ENCODE measurements around the gene HMCN2.

HMCN2 gene

DNA sequence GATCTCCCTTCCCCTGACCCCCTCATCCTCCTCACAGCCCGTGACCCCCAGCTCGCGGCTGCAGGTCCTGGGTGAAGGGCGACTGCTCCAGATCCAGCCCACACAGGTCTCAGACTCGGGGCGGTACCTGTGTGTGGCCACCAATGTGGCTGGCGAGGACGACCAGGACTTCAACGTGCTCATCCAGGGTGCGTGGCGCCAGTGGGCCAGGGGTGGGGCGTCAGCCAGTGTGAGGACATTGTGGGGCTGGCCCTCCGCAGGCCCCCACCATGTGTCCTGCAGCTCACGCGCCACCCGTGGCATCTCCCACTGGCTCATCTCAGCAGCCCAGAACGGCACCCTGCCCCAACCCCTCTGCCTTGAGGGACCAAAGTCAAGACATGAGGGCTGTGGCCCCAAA lies 112.1 kb downstream of the HMCN2 start:
- DNase-seq: no peak

DNA sequence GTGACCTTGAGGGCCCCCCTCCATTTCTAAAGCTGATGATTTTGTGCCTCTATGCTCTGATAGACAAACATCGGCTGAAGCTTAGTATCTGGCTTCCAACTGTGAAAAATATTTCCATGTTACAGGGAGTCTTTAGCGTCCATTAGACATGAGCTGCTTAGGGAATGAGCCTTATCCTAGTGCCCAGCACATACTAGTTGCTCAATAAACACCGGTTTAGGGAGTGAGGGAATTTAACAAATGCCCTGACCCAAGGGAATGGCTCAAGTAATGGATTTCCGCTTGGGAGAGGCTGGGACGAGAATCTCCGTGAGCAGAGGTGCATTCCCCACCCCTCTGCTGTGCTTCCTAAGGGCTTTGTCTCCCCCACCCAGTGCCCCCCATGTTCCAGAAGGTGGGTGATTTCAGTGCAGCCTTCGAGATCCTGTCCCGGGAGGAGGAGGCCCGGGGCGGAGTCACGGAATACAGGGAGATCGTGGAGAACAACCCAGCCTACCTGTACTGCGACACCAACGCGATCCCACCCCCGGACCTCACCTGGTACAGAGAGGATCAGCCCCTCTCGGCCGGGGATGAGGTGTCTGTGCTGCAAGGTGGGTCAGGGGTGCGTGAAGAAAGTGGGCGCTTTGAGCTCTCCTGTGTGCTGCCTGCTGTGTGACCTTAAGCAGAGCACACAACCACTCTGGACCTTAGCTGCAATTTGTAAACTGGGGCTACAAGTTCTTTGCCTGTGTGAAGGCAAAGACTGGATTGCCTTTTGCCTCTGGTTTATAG lies 113.5 kb downstream of the HMCN2 start:
- DNase-seq: no peak

DNA sequence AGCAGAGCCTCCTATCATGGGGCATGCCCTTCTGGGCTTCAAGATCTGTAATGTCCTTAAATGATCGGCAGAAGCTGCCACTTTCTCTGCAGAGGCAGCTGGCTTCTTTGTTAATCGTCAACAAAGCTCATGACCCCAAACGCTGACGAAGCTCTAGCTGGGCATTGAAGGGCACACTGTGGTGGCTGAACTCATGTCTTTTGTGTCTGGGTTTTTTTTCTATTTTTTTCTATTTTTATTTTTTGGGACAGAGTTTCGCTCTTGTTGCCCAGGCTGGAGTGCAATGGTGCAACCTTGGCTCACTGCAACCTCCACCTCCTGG lies 114.0 kb downstream of the HMCN2 start:
- DNase-seq: no peak

DNA sequence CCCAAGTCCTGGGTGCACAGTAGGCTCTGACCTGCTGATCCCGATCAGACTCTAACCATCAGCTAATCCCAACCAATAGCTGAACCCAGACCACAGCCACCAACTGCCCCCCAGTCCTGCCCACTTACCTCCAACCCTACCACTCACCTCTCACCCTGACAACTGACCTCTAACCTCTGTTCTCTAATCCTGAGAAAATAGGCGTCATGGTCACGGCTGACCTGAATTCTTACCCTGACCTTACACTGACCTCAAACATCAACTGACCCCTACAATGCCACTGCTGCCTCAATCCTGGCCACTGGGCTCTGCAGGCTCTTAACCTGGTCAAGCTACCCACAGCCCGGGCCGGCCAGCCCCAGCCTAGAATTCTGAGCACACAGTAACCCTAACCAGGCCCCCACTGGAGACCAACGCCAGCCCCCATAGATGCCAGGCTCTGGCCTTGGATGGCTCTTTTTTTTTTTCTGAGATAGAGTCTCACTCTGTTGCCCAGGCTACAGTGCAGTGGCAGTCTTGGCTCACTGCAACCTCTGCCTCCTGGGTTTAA lies 115.4 kb downstream of the HMCN2 start:
- no peak for DNase-seq

DNA sequence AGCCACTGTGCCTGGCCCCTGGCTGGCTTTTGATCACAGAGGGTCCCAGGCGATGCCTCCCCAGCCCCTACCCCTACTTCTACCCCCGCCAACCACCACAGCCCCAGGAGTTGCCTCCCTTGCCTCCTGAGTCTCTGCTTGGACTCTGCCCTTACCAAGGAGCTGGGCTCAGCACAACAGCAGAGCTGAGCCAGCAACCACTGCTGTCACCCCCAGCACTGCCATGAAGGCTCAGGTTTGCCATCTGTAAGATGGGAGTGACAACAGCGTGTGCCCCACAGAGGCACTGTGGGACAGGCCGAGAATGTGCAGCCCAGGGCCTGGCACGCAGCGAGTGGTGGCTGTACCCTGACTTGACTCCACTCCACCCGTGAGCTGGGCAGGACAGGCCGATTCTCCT lies 116.1 kb downstream of the HMCN2 start:
- no peak for DNase-seq

DNA sequence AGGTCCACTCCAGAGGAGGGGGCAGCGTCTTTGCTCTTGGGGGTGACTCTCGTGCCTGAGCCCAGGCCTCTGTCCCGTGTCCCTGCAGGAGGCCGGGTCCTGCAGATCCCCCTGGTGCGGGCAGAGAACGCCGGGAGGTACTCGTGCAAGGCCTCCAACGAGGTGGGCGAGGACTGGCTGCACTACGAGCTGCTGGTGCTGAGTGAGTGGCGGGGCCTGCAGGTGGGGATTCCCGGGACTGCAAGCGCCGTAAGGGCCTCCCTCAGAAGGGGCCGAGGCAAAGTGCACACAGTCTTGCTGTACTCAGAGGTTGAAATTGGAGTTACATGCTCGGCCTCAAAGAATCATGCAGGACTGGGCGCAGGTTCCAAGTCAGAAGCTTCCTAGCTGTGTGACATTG lies 116.5 kb downstream of the HMCN2 start:
- DNase-seq: no peak

DNA sequence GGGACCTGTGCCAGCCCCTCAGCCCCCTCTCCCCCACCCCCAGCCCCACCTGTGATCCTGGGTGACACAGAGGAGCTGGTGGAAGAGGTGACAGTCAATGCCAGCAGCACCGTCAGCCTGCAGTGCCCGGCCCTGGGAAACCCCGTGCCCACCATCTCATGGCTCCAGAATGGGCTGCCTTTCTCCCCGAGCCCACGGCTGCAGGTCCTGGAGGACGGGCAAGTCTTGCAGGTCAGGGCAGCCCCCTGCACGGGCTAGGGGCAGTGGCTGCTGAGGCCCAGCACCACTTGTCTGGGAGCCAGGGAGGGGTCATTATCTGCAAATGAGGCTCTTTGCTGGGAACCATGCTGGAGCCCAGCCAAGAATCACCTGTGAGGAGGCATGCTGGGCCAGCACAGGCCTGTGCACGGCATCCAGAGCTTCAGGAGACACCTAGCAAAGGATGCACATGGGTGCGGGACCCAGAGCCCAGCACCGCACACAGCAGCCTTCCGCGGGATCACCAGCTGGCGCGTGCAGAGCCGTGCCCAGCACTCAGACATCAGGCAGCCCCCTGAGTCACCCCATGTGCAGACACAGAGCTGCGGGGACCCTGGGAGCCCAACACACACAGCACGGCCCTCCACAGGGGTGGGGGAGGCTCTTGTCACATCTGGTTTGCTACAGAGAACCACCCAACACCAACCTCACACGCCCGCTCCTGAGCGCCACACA lies 117.2 kb downstream of the HMCN2 start:
- DNase-seq: no peak

DNA sequence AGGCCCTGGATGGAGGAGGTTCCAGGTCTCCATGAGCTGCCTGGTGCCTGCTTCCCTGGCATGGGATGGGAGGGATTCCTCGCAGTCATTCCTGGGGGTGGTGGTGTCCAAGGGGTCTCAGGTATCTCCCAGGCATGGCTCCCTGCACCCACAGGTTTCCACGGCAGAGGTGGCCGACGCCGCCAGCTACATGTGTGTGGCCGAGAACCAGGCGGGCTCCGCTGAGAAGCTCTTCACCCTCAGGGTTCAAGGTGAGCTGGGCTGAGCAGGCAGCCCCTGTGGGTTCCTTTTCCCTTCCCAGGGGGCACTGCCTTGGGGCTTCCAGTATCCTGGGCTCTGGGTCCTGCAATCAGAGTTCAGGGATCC lies 117.8 kb downstream of the HMCN2 start:
- DNase-seq: no peak

DNA sequence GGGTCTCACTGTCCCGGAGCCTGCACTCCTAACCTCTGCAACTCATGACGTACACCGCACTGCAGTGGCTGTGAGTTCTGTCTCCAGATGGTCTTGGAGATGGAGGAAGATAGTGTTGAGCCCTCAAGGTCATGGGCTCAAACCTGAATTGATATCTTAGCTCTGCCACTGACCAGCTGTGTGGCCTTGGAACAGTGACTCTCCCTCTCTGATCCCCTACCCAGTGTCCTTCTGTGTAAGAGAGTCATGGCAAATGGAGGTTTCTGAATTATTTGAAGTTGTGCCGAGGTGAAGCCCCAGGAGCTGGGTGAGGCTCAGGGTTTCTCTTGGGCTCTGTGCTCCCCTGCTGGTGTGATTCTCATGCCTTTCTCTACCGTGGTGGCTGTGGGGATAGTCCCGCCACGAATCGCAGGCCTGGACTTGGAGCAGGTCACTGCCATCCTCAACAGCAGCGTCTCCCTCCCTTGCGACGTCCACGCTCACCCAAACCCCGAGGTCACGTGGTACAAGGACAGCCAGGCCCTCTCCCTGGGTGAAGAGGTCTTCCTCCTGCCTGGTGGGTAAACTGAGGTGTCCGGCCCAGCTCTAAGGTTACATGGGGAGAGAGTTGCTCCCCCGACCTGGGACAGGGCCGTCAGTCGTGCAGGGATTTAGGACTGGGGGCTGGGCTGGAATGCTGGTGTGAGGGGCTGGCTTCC lies 118.6 kb downstream of the HMCN2 start:
- no peak for DNase-seq

DNA sequence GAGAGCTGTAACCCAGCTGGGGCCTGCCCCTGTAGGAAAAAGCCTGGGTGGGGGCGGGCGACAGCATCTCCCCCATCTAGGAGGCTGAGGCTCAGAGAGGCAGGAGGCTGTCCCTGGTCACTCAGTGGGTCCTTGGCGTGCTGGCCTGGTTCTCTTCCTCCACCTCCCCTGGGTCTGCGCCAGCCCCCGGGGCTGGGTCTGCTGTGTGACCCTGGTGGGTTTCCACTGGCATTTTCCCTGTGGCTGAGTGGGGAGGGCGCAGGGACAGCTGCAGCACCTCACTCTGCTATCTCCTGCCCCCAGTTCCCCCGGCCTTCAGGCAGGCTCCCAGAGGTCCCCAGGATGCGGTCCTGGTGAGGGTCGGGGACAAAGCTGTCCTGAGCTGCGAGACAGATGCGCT lies 119.7 kb downstream of the HMCN2 start:
- no peak for DNase-seq

DNA sequence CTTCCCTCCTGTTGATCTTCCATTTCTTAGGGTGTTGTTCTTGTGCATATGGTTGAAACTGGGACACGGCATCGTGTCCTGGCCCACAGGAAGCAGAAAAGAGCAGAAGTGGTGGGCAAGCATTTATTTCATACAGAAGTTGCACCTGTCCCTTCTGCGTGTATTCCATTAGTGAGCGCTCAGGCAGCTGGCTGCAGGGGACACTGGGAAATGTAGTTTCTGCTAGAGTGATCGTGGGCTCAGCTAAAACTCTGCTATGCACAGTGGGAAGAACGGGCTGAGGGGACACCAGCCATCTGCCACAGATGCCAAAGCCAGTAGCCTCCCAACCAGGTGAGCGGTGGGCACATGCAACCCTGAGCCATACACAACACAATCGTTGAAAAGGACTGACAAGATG lies 121.8 kb downstream of the HMCN2 start:
- DNase-seq: no peak

DNA sequence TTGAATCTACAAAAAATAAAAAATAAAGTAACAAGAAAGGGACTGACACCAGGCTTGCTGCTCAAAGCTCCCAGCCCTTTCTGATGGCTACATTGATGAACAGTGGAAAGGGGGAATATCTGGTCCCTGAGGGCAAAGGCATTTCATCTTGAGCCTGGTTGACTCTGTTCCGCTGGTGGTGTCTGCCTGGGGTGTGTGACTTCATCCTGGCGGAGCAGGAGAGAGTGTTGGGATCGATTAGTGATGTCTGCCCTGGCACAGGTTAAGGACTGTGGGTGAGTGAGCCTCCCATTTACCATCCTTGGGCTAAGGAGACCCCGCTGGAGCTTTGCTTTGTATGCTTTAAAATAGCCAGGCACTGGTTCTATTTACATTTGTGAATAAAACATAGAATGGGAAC lies 122.3 kb downstream of the HMCN2 start:
- DNase-seq: no peak

DNA sequence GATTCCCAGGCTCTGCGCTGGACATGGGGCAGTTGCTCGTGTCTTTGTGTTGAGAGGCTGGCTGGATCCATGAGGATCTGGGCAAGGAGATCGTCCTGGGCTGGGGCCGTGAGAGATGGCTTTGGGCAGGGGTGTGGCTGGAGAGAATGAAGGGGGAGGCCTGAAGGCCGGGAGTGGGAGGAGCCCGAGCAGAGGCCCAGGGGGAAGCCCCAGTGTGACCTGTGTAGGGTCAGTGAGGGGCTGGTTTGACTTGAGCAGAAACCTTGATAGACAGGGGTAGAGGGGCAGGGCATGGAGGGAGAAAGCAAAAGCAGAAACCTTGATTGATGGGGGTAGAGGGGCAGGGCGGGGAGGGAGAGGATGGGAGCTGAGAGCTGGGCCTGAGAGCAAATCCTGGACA lies 124.8 kb downstream of the HMCN2 start:
- DNase-seq: no peak

DNA sequence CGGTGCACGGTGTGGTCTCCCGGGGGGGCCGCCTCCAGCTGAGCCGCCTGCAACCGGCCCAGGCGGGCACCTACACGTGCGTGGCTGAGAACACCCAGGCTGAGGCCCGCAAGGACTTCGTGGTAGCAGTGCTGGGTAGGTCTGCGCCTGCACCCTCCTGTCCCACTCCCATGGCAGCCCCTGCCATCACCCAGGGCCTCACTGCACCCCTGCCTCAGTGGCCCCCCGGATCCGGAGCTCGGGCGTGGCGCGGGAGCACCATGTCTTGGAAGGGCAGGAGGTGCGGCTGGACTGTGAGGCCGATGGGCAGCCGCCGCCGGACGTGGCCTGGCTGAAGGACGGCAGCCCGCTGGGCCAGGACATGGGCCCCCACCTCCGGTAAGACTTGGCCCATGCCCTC lies 125.4 kb downstream of the HMCN2 start:
- no peak for DNase-seq

DNA sequence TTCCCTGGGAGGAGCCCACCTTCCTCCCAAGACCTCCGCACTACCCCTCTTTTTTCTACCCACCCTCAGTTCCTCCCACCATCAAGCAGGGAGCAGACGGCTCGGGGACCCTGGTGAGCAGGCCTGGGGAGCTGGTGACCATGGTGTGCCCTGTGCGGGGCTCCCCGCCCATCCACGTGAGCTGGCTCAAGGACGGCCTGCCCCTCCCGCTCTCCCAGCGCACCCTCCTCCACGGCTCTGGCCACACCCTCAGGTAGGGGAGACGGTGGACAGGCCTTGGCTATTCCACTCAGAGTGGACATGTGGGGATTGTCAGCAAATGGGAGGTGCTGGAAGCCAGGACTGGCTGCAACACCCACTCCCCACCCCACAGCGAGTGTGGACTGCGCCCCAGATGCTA lies 126.3 kb downstream of the HMCN2 start:
- no peak for DNase-seq

DNA sequence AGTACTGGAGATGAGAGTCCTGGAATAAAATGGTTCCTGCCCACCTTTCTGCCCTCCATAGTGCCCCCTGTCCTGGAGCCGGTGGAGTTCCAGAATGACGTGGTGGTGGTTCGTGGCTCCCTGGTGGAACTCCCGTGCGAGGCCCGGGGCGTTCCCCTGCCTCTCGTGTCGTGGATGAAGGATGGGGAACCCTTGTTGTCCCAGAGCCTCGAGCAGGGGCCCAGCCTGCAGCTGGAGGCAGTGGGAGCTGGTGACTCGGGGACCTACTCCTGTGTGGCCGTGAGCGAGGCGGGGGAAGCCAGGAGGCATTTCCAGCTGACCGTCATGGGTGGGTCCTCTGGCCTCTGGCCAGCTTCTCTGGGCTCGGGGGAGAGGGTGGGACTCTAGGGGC lies 128.1 kb downstream of the HMCN2 start:
- no peak for DNase-seq

DNA sequence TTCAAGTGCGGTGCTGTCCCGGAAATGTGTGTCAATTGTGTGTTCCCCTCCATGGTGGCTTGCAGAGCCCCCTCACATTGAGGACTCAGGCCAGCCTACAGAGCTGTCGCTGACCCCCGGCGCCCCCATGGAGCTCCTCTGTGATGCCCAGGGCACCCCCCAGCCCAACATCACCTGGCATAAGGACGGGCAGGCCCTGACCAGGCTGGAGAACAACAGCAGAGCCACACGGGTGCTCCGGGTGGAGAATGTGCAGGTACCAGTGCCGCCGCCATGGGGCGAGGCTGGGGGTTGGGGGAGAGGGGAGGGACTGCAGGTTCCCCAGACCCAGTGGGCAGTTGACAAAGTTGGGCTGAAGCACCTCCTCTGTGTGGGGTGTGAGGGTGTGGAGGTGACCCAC lies 128.8 kb downstream of the HMCN2 start:
- no peak for DNase-seq

DNA sequence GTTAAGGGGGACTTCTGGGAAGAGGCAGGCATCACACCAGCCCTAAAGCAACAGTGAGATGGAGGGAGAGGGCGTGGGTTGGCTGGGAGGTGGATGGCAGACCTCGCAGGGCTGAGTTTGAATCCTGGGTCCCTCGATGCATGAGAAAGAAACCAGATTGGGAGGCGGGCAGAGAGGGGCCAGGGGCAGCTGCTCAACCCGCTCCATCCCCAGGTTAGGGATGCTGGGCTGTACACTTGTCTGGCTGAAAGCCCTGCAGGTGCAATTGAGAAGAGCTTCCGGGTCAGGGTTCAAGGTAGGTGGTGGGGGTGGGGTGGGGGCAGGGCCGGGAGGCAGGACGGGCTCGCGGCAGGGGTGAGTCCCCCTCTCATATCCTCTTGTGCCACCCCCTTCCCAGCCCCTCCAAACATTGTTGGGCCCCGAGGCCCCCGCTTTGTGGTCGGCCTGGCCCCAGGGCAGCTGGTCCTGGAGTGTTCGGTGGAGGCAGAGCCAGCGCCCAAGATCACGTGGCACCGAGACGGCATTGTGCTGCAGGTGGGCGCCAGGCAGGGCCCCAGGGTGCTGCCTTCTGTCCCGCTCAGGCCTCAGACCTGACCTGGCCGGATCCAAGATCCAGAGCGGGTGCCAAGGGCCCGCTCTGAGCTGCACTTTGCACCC lies 129.4 kb downstream of the HMCN2 start:
- no peak for DNase-seq

DNA sequence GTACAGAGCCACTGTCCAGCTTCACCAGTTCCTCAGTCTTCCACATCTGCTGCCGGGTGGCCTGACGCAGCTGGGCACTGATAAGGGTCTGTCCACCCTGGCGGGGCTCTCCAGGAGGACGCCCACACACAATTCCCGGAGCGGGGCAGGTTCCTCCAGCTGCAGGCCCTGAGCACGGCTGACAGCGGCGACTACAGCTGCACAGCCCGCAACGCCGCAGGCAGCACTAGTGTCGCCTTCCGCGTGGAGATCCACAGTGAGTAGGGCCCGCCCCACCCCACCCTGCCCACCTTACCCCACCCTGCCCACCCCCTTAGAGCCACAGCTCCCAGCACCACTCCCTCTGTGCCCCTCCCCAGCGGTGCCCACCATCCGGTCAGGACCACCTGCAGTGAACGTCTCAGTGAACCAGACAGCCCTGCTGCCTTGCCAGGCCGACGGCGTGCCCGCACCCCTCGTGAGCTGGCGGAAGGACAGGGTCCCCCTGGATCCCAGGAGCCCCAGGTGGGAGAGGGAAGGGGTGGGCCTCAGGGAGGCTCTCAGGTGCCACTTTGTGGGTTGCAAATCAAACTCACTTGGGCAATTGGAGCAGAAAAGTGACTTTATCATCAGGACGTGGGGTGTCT lies 130.4 kb downstream of the HMCN2 start:
- DNase-seq: no peak

DNA sequence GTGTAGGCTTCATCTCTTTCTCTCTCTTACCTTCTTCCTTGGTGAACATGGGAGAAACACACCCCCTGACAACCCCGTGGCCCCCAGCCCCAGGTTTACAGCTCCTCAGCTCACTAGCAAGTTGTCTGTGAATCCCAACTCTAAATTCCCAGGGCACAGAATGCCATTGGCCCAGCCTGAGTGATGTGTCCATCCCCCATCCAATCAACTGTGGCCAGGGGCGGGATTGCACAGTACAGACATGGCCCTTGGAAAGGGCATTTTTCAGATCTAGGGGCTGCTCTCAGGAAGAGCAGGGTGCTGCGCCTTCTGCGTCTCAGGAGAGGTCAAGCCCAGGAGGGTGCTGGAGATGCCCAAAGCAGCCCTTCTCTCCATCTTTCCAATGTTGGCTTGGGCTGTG lies 131.0 kb downstream of the HMCN2 start:
- no peak for DNase-seq

DNA sequence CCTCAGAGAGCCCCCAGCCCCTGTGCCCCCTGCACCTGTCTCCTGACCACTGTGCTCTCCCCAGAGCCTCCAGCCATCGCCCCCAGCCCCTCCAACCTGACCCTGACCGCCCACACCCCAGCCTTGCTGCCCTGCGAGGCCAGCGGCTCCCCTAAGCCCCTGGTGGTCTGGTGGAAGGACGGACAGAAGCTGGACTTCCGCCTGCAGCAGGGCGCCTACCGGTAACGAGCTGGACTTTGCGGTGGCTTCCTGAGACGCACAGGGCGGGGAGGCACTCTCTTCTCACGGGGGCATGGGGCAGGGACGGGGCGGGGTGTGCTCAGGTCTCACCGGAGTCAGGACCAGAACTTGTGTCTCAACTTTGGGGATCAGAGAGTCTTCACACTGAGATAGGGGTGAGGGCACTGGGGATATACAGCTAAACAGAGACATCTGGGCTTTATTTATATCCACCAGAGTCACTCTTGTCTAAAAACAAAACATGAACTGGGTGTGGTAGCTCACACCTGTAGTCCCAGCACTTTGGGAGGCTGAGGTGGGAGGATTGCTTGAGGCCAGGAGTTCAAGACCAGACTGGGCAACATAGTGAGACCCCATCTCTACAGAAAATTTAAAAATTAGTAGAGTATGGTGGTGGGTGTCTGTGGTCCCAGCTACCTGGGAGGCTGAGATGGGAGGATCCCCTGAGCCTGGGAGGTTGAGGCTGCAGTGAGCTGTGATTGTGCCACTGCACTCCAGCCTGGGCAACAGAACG lies 133.1 kb downstream of the HMCN2 start:
- DNase-seq: no peak

DNA sequence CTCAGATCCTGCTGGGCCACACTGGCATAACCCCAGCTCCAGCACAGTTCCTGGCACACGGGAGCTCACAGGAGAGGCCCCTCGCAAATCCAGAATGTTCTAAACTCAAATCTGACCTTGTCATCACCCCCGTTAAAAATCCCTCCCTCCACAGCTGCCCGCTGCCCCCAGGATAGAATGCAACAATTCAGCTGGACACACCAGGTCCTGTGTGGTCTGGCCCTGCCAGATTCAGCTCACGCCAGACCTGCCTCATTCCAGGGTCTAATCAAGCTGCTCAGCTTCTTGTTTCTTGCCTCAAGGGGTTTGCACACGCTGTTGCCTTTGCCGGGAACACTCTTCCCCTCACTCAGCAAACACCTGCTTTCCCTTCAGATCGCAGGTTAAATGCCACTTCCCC lies 134.2 kb downstream of the HMCN2 start:
- DNase-seq: no peak
